Inflammatory macrophage treated with lipopolysaccharide for 4 hours (primary cell): Measurements from ENCODE around the gene NAV2.

Experiments
- DNase-seq: peaks from one replicate; pipeline ENCODE4 v3.0.0-alpha.2; 2020

The NAV2 gene

DNA sequence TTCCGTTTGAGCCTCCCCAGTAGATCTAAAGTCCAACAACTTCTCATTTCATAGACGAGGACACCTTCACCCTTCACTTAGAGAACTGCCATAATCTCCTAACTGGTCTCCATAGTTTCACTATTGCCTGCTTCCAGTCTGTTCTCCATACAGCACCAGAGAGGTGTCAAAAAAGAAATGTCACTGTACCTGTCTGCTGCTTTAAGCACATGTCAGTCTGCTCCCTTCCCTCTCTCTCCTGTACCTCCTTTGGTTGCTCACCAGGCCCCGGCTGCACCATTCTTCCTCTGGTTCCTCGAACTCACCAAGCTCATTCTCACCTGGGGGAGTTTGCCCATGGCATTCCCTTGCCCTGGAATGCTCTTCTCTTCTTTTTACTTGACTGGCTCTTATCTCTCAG lies 75.8 kb downstream of the NAV2 start:
- DNase-seq = no peak

DNA sequence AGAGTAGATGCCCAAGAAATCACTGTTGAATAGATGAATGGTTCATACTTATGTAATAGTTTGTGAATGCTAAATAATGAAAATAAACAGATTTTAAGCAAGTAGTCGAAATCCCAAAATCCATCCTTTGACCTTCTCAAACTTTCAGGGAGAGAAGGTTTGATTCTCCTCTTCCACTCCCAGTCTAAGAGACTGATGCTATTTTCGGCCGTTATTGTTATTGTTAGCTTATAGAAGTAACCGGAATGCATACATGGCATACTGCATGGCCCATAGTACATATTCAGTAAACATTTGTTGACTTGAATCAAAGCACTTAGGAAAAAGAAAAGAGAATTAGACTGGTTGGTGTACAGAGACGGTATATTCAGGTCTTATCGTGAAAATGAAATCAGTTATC lies 76.6 kb downstream of the NAV2 start:
- no peak for DNase-seq

DNA sequence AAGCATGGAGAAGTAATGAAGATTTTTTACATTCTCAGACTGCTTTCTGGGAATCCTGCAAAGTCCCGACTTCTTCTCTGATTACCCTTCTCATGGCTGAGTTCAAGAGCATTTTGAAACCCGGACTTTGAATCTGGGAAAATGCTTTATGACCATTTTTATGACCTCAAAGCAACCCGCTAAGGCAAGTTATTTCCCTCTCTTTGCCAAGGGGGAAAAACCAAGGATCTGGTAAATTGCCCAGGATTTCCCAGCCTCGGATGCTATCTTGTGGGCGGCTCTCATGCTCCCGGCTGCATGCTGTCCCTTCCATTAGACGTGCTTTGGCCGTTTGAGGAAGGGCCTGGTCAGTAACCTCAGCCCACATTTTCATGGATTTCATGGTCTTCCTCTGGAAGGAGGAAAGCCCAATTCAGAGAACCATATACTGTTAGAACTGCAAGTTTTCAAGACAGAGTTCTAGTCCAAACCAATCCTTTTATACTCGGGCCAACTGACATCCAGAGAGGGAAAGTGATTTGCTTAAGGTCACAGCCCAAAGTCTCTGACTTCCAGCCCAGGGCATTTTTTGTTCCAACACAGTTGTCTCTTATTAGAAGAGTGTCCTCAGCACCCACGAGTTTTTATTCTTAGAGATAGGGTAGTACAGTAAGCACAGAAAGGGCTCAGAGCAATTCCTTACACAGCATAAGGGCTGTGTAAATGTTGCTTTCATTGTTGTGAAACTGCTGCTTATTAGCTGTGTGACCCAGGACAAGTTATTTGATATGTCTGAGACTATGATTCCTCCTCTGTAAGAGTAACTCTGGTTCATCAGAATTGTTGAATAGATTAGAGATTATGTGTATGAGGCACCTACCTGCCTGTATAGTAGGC lies 77.4 kb downstream of the NAV2 start:
- DNase-seq = no peak

DNA sequence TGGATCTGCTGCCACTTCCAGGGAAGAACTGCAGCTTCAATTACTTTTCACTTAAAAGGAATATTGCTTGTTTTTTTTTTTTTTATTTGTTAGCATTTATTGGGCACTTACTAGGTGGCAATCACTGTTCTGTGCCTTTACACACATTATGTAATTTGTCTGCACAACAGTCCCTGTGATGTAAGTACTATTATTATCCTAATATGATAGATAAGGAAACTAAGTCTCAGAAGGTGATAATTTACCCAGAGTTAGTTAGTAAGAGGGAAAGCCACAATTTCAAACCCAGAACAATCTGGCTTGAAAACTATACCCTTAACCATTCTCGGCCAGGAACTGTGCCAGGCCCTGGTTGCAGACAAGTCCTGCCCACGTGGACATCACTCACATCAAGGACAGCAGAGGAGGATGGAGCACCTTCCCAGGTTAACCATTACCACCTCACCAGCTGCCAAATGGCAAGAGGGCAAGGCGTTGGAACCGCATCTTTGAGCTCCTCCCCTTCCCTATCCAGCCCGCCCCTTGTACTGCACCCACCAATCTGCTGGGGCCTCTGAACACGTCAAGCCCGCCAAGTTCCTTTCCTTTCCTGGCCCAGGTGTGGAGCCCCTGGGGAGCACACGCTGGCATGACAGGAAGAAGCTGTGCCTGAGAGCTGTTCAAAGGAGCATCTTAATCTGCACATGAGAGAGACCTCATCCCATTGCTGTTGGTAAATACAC lies 78.4 kb downstream of the NAV2 start:
- DNase-seq = no peak

DNA sequence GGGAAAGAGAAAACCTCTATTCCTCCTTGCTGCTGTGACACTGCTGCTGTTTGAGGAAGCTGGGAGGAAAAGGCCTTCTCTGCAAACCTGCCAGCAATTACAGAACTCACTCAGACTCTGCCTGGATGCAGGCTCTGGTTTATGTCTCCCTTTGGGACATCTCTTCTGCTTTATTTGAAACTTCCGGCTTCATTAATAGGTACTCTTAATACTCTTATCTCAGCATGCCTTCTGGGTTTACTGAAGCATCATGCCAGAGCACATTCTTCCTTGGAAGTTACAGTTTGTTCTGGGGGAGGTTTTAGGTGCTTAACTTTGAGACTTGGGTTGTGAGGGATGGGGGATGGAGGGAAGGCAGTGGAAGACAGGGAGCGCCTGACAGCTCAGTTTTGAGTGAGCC lies 79.9 kb downstream of the NAV2 start:
- no peak for DNase-seq

DNA sequence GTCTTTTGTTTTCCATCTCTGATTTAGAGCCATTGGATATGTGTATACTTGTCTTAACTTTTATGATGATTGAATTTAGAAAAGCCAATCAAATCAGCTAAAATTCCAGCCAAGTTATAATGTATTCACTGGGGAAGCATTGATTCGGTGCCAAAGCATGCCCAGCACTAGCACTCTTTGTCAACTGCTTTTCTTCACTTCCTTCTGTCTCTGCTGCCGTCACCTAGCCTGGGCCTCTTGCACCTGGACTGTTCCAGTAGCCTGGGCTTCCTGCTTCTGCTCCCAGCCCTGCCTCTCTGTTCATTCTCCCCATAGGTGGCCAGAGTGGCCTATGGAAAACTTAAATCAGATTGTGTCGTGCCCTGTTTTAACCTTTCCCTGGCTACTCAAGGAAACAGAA lies 80.7 kb downstream of the NAV2 start:
- no peak for DNase-seq

DNA sequence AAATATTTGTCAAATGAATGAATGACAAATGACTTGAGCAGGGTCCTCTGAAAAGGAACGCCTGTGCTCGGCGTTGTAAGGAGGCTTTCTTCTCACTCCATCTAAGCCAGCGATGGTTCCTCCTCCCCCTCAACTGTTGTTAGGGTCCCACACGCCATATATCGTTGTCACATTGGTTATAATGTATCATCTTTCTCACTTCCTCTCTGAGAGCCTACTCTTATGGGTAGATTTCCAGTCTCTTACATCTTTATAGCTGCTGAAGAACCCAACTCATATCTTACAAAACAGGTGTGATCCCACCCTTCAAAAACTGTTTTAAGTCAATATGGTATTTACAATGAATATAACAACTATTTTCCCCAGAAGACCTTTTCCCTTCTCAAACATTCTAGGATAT lies 81.5 kb downstream of the NAV2 start:
- no peak for DNase-seq

DNA sequence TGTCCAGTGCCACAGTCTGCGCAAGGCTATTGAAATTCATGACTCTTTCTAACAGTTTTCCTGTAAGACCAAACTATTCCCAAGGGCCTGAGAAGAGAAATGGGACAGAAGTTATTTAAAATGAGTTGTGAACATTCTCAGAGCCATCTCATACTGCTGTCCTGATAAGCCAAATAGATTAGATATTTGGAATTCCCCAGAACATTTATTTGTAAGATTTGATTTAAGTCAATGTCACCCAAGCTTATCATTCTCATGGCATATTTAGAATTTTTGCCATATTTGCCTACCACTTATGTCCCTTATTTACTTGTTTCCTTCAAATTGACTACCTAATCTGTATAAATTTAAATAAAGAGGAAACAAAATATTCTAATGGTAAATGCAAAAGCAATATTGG lies 82.4 kb downstream of the NAV2 start:
- DNase-seq = no peak

DNA sequence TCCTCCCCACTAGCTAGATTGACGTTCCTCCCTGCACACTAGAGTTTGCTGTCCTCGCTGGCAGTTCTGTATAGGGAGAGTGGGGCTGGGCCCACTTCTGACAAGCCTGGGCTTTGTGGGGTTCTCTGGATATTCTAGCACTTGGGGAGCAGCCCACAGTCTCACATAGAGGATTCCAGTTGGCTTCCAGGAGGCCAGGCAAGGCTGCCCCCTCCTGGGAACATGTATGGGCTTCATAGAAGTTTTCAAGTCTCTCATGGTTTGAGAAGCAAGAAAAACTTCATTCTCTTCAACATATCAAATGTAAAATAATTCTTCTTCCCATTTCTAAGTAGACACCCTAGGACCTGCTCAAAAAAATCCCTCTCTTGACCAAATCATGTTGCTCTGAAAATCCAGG lies 87.5 kb downstream of the NAV2 start:
- DNase-seq = no peak

DNA sequence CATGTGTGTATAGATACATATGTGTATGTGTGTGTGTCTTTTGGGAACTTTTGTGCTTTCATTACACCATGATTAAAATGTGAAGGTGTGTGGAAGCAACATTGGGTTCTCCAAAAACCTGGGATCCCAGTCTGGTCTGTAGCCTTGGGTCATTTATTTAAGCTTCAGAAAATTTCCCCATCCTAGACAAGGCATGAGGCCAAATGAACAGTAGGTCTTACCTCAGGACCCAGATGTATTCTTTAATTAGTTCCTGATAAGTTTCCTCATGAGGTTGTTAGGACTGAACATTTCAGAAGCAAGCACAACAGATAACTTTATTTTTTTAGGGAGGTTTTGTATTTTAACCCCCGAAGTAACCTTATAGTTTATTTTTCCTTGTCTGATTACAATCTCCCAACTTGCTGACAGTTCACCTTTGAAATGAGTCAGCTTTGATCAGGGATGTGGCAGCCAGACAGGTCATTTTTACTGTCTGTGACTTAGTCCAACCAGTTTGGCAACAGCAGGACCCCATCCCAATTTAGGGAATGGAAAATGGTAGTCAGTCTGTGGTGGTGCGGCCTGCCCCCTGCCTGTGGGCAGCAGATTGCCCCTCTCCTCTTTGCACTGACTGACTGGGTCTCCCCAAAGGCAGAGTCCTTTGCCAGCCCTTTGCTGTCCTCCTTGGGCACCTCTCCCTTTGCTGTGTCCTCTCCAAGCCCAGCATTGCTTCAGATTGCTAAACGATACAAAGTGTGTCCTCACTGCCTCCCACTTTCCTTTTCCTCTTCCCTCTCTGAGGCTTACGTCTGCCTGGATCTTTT lies 88.3 kb downstream of the NAV2 start:
- no peak for DNase-seq

DNA sequence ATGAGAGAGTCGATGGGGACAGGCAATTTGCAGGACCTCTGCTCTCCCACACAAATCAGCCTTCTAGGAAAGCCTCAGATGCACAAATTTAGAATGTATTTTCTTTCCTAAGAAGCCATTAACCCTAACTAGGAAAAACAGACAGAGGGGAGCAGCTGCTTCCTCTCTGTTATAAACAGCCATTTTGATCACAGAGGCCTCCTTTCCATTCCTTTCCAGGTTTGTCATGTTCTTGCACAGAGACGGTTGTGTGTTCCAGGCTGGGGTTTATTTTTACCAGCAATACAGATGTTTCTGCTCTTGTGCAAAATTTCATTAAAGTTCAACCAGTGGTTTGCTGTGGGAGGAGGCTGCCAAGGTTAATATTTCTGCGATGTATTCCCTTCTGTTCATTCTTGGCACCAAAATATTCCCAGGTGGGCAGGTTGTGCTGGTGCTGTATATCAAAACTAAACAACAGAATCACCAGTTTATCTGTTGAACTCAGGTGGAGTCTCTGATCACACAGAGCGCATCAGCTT lies 90.2 kb downstream of the NAV2 start:
- no peak for DNase-seq

DNA sequence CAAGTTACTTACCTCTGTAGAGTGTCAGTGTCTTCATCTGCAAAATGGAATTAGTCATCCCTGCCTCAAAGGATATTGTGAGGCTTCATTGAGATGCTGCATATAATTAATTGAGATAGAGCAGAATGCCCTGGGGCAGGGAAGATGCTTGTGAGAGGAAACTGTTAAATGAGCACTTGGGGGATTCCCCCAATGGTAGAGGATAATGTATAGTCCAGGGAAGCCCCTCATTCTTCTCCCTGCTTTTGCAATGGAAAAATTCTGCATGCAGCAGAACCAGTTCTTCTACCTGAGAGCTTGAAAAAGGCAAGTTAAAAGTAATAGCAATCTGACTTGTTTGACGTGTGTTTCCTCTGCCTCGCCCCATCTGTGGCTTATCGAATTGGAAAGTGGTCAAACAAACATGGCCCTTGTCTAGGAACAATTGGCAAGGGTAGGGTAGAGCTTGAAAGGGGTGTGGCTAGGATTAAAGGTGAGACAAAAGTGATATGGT lies 90.9 kb downstream of the NAV2 start:
- no peak for DNase-seq

DNA sequence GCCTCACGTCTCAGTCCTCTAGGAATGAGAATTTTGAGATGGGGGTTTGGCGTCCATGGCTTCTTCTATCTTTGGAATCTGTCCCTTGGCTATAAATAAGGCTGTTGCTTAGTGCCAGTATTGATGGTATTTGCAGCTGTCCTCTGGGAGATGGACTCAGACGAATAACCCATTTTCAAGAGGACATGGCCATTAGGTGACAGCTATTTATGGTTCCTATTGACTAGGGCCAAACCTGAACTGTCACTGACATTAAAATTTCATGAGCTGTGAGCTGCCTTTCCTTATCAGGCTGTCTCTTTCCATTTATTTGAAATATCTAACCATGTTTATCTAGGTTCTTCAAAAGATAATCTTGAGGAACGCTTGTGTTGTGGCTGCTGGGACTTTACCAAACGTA lies 92.7 kb downstream of the NAV2 start:
- DNase-seq = no peak

DNA sequence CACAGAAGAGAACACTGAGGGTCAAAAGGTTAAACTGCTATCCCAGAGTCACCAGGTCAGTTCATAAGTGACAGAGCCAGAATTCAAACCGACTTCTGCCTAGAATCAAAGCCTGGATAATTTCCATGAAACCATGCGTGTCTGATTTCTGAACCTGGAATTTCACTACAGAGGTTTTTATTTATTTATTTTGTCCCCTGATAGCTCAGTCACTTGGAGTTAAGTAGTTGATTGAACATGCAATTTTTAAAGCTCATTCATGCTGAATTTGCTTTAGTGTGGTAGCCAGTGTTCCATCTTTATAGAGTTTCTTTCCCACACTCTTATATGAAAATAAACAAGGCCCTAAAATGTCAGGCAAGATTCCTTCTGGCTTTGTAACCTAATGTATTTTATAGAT lies 93.2 kb downstream of the NAV2 start:
- DNase-seq = no peak

DNA sequence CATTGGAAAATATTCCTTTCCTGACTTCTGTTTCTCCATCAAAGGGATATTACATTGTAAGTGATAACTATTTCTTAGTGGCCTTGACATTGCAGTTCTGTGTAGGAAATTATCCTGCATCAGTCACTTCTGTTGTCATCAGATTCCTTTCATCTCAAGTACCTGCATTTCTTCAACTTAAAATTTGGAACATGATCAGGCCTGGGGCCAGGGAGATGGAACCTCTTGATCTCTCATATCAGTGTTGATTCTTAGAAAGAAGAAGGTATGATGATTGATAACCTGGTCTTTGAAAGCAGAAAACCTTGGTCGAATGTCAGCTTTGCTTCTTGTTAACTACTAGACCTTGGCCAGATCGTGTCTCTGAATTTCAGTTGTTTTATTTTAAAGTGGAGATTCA lies 93.6 kb downstream of the NAV2 start:
- DNase-seq = no peak

DNA sequence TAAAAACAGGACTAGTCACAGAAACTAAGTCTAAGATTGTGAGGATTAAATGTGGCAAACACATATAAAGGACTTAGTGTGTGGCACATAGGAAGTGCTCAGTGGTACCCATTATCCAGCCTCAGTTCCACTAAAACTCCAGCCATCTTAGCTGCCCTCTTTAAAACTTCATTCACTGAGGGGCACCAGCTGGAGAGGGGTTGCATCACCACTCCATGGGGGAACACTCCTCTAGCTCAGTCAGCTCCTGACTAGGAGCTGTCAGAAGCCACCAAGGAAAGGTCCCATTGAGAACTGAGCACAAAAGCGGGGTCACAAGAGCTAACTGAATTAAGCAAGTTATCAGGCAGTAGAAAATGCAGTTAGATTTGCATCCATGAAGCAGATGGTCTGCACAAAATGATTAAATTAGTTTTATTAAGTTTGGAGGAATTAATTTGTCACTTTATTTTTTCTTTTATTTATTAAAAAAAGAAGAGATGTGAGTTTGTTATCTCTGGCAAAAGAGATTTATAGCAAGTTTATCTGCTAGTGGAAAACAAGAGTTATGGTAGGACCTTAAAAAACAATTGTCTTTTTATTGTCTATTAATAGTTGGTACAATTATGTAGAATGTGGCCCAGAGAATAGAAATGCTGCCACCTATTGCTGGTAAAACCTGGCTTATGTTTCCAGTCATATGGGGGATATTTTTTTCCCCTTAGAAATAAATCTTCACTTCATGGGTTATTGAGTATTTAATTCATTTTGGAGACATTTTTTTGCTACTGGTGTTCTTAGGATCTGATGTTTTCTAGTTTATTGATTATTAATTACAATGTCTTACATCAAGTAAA lies 95.7 kb downstream of the NAV2 start:
- no peak for DNase-seq

DNA sequence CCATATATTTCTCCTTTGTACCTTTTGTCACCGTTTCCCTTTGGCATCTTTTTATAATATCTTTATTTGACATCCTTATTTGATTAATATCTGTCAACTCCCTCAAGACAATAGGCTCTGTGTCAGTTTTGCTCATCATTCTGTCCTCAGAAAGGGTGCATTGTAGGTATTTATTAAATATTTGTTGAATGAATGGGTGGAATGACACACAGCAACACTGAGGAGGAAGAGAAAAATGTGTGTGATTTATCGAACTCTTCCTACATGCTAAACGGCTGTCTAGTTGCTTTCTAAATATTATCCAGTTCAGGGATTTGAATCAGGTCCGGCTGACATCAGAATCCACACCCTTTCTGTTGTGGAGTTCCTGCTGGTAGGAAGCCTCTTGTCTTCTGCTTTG lies 98.2 kb downstream of the NAV2 start:
- DNase-seq = no peak

DNA sequence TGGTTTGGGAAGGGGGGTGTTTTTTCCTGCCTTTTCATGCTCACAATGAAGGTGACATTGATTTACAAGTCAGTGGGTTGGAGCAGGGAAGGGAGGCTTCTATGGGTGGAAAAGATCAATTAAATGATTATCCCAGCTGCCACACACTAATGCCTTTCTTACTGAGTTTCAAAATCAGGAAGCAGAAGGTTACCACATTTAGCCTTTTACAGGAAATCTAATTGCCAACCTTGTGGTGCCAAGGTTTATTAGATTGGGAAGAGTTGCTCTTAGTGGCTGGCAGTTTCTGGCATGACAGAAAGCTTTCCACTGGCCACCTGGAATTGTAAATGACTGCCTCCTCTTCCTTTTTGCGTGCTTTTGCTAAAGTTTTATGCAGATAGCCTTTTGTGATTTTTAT lies 98.7 kb downstream of the NAV2 start:
- DNase-seq = no peak

DNA sequence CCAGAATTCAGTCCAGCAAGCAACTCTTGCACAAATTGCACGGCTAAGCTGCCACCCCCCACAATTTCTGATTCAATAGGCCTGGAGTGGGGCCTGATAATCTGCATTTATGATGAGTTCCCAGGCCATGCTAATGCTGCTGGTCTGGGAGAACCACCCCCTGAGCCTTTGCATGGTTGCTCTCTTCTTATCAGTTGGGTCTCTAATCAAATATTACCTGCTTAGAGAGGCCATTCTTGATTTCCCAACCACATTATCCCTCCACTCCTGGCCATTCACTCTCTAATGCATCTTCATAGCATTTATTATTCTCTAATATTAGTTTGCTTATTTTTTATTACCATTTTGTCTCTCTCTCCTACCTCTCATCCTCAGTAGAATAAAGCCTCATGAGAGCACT lies 99.5 kb downstream of the NAV2 start:
- no peak for DNase-seq

DNA sequence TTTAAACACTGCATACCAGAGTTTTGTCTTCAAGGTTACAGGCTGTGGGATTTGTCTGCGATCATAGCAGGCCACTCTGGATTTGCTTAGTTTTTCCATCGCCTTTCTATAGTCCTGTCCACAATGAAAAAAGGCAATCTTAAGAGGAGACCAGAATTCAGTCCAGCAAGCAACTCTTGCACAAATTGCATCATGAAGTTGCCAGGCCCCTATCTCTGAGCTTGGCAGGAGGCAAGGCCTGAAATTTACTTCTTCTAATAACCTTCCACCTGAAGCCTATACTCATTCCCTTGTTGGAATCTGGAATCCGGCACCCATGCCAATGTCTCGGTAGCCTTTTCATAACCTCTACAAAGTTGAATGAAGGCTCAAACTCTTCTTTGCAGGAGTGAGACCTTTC lies 100.1 kb downstream of the NAV2 start:
- no peak for DNase-seq

DNA sequence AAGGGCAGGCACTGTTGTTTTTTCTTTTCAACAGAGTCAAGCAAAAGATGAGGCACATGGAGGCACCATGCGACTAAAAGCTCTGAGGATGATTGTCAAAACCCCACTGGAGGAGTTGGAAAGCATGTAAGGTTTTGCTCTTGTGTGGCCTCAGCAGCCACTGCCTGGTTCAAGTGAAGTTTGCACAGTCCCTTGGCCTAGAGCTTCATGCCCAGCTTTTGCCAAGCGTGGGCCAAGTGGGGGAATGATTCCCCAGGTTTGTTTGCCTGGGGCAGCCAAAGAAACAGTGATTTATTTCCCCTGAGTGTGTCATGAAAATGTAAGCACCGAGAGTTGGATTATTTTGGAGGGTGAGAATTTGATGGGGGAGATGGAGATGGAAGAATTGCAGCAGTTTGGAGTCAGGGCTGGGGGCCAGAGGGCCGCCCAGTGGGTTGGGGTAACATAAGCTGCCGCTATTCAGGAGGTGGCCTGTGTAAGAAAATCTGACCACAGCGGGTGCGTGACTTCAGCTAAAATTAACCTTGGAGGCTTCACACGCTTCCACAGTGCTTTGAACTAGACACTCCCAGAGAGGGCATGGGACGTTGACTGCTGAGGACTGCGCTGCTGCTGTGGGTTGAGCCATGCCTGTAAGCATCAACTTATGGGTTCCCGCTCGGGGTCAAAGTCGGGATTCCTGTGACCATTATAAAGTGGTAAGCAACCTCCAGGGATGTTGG lies 100.7 kb downstream of the NAV2 start:
- no peak for DNase-seq

DNA sequence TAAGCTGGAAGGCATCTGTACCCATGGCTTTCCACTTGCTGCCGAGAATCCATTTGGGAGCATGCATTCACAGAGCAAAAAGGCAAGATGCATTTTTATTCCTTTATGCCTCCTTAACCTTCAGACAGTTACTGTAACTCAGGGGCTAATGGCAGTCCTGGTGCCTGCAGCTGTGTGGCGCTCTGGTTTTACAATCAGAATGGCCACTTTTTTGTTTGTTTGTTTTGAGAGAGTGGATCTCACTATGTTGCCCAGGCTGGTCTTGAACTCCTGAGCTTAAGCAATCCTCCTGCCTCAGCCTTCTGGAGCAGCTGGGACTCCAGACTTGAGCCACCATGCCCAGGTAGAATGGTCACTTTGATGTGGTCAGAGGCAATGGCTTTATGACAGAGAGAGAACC lies 101.8 kb downstream of the NAV2 start:
- no peak for DNase-seq
